DND-41 (cell line): Measurements from ENCODE around the gene SEC31A.

Experiments
- CTCF ChIP-seq: IDR thresholded peaks from 2 replicates; pipeline ENCODE4 v1.5.1; 2012; ENCODE audit warnings: borderline replicate concordance, low read length, moderate library complexity, mild to moderate bottlenecking; ENCODE audit not compliant: poor library complexity, severe bottlenecking; ENCODE audit errors: extremely low read depth
- EZH2 ChIP-seq: IDR thresholded peaks from 3 replicates; pipeline ENCODE4 v1.6.1; 2012; ENCODE audit warnings: borderline replicate concordance, low read depth, mild to moderate bottlenecking, moderate library complexity, low read length, inconsistent platforms; ENCODE audit not compliant: severe bottlenecking

GRCh38 chr4:82866706-82867385 is 24.1 kb downstream of the SEC31A start:
- TF ChIP-seq CTCF (no peak), EZH2 (no peak)
